ENCODE data around the gene TMEM212. TPM values are rescaled to one million over a fixed set of nuclear protein-coding genes. Genes with fewer than 3 reads are reported as not detected.

The TMEM212 gene
- total and polyA plus RNA-seq, 2 donors (not counting 3 experiments of a cell fraction or from before 2014, with no cell fraction given), result not detected

- FAIRE-seq, result no peak
- DNase-seq (ENCODE audit: low read depth, low spot score), result peak; percentile 74
- no peak overlapping the region for H2AFZ ChIP-seq (ENCODE audit: low read depth, low read length)
- no TSS peak for BruUV-seq (replicated peaks)
- H3K27ac ChIP-seq (ENCODE audit: insufficient read depth, low read depth, low read length), result peak overlapping the region; percentile 12
- ChIA-PET POLR2A (interaction anchor here (1.0 to 1.3 kb wide), 2 partner anchors 17 to 18 kb away, joined by 3 read pairs; no protein-coding TSS in a partner anchor), CTCF (interaction anchor here (1.0 to 3.2 kb wide), 7 partner anchors 11 to 231 kb away, joined by 3 to 24 read pairs (median 4); no protein-coding TSS in a partner anchor)
- peak overlapping the region; percentile 89 for H3K4me2 ChIP-seq (ENCODE audit: insufficient read depth, low read length)
- no peak overlapping the region for H3K4me3 ChIP-seq (replicated peaks in 1 of 3; ENCODE audit: insufficient read depth in 1 of 3, low read depth in 1 of 3, low read length in 3 of 3)
- H3K36me3 ChIP-seq (ENCODE audit: control insufficient read depth in 2 of 2, extremely low read depth in 1 of 2, insufficient read depth in 2 of 2, low read length in 2 of 2), result no peaks in the 10 kb centered on the region
- dilution Hi-C loops (cut with MboI; ENCODE audit: extremely low pct_ligation_motif_present, low sequenced_read_pairs) (no loop called here), intact Hi-C loops (cut with micrococcal nuclease) (no loop called here)
- TF ChIP-seq GATA2 (IDR thresholded peaks at IDR 0.05; ENCODE audit: insufficient read depth, insufficient read length, low read depth, low read length), result peak; percentile 62
- no peak for TF ChIP-seq POLR2AphosphoS5 (IDR thresholded peaks at IDR 0.05; ENCODE audit: insufficient read depth, low read depth, low read length)
- TF ChIP-seq FOS (IDR thresholded peaks at IDR 0.05; ENCODE audit: borderline replicate concordance, insufficient read depth, low read length), result no peak
- H3K4me1 ChIP-seq (ENCODE audit: control insufficient read depth, extremely low read depth, insufficient read depth, low read length), result peaks cover 31% of the 10 kb centered on the region
- peak overlapping the region; percentile 13 for H3K9ac ChIP-seq (replicated peaks; ENCODE audit: extremely low read depth, insufficient read depth, low read length)
- H4K20me1 ChIP-seq (replicated peaks; ENCODE audit: control insufficient read depth, extremely low read depth, insufficient read depth, low read length), result no peaks in the 10 kb centered on the region
- H3K27me3 ChIP-seq (ENCODE audit: control insufficient read depth in 2 of 2, insufficient read depth in 2 of 2, low read length in 2 of 2), result no peaks in the 10 kb centered on the region
- no peaks in the 10 kb centered on the region for H3K9me3 ChIP-seq (replicated peaks; ENCODE audit: control insufficient read depth, insufficient read depth, low read length)
- peaks cover 10% of the 10 kb centered on the region for H3K79me2 ChIP-seq (ENCODE audit: control insufficient read depth, insufficient read depth, low read length)
- no peaks in the 10 kb centered on the region for H3K9me1 ChIP-seq (replicated peaks; ENCODE audit: control insufficient read depth, extremely low read depth, insufficient read depth, low read length)
Observed at GRCh38 chr3:171811295-171811912, 31.7 kb upstream of the TMEM212 start.

- intact Hi-C loops (cut with micrococcal nuclease), result loop anchor here (1.0 kb wide), 1 partner anchor 13 kb away; no protein-coding TSS in a partner anchor
- peaks cover 10% of the 10 kb centered on the region for H3K79me2 ChIP-seq (ENCODE audit: control insufficient read depth, insufficient read depth, low read length)
- POLR2A ChIA-PET, result interaction anchor here (1.0 to 1.3 kb wide), 2 partner anchors 17 to 18 kb away, joined by 3 read pairs; no protein-coding TSS in a partner anchor
Observed at GRCh38 chr3:171811913-171812335, 31.2 kb upstream of the TMEM212 start.

More at GRCh38 chr3:171811913-171812335, 31.2 kb upstream of the TMEM212 start:
- dilution Hi-C loops (cut with MboI; ENCODE audit: extremely low pct_ligation_motif_present, low sequenced_read_pairs), result no loop called here
- Histone ChIP-seq H4K20me1 (replicated peaks; ENCODE audit: control insufficient read depth, extremely low read depth, insufficient read depth, low read length) (no peaks in the 10 kb centered on the region), H3K4me3 (replicated peaks in 1 of 3; ENCODE audit: insufficient read depth in 1 of 3, low read depth in 1 of 3, low read length in 3 of 3) (no peak overlapping the region), H3K36me3 (ENCODE audit: control insufficient read depth in 2 of 2, extremely low read depth in 1 of 2, insufficient read depth in 2 of 2, low read length in 2 of 2) (no peaks in the 10 kb centered on the region), H3K27ac (ENCODE audit: insufficient read depth, low read depth, low read length) (no peak overlapping the region), H2AFZ (ENCODE audit: low read depth, low read length) (no peak overlapping the region), H3K27me3 (ENCODE audit: control insufficient read depth in 2 of 2, insufficient read depth in 2 of 2, low read length in 2 of 2) (no peaks in the 10 kb centered on the region), H3K4me1 (ENCODE audit: control insufficient read depth, extremely low read depth, insufficient read depth, low read length) (peaks cover 26% of the 10 kb centered on the region), H3K9me1 (replicated peaks; ENCODE audit: control insufficient read depth, extremely low read depth, insufficient read depth, low read length) (no peaks in the 10 kb centered on the region), H3K9ac (replicated peaks; ENCODE audit: extremely low read depth, insufficient read depth, low read length) (no peak overlapping the region), H3K4me2 (ENCODE audit: insufficient read depth, low read length) (no peak overlapping the region), H3K9me3 (replicated peaks; ENCODE audit: control insufficient read depth, insufficient read depth, low read length) (no peaks in the 10 kb centered on the region)
- FAIRE-seq (no peak), DNase-seq (ENCODE audit: low read depth, low spot score) (no peak)
- CTCF ChIA-PET, result interaction anchor here (1.2 to 3.2 kb wide), 3 partner anchors 13 to 35 kb away, joined by 3 to 24 read pairs (median 4); no protein-coding TSS in a partner anchor
- TF ChIP-seq POLR2AphosphoS5 (IDR thresholded peaks at IDR 0.05; ENCODE audit: insufficient read depth, low read depth, low read length) (no peak), FOS (IDR thresholded peaks at IDR 0.05; ENCODE audit: borderline replicate concordance, insufficient read depth, low read length) (no peak), EZH2 (IDR thresholded peaks at IDR 0.05; ENCODE audit: borderline replicate concordance, low read depth, low read length, severe bottlenecking) (no peak), MYC (IDR thresholded peaks at IDR 0.05; ENCODE audit: low read depth, low read length) (no peak), CTCF (IDR thresholded peaks at IDR 0.05; ENCODE audit: extremely low read depth in 1 of 2, insufficient read depth in 1 of 2, low read depth in 1 of 2, low read length in 2 of 2) (no peak), MAX (IDR thresholded peaks at IDR 0.05; ENCODE audit: insufficient read depth, insufficient read length) (no peak), POLR2A (IDR thresholded peaks at IDR 0.05; ENCODE audit: low read depth, low read length) (no peak), GATA2 (IDR thresholded peaks at IDR 0.05; ENCODE audit: insufficient read depth, insufficient read length, low read depth, low read length) (no peak), JUN (IDR thresholded peaks at IDR 0.05; ENCODE audit: borderline replicate concordance, insufficient read depth, insufficient read length, low read depth) (no peak)
- no TSS peak for BruUV-seq (replicated peaks)

Measured in endothelial cell of umbilical vein (primary cell).